HEK293 (cell line): ENCODE measurements around the gene SLC9C2.

Experiments used
- CTCF ChIA-PET: fragments of 350-600 bp; formaldehyde crosslinking; extraction: SDS; loops from one replicate; lab custom pipeline; 2021; ENCODE audit warnings: antibody characterized with exemption; lab: Yijun Ruan, JAX
- POLR2A ChIA-PET: fragments of 300-600 bp; formaldehyde crosslinking; extraction: SDS; loops from one replicate; lab custom pipeline; 2020; ENCODE audit warnings: antibody characterized with exemption, inconsistent platforms; lab: Yijun Ruan, JAX
- H3K27ac ChIP-seq: fragments of 200-500 bp; sonication (Bioruptor generic); 2 replicates; pipeline ENCODE4 v1.5.1; 2014; ENCODE audit warnings: low read depth, low read length, control low read depth, inconsistent platforms; ENCODE audit errors: extremely low read depth
- H3K36me3 ChIP-seq, 2 experiments: fragments of 200-500 bp in 1 of 2; sonication (Bioruptor generic) in 1 of 2; 1 replicate in 1 of 2; 2 replicates in 1 of 2; pipeline ENCODE4 v1.5.1; 2014 to 2017; ENCODE audit warnings: inconsistent platforms in 2 of 2, low read length in 2 of 2; ENCODE audit not compliant: control insufficient read depth in 2 of 2, insufficient read depth in 1 of 2
- H3K4me1 ChIP-seq: fragments of 200-500 bp; sonication (Bioruptor generic); 2 replicates; pipeline ENCODE4 v1.5.1; 2014; ENCODE audit warnings: mild to moderate bottlenecking, low read length, inconsistent platforms; ENCODE audit not compliant: control insufficient read depth, insufficient read depth
- H3K4me3 ChIP-seq: 2 replicates; pipeline ENCODE4 v1.5.1; 2011; ENCODE audit warnings: low read depth, mild to moderate bottlenecking, control low read depth, low read length, moderate library complexity
- H3K9me3 ChIP-seq: fragments of 200-500 bp; sonication (Bioruptor generic); 2 replicates; pipeline ENCODE4 v1.5.1; 2014; ENCODE audit warnings: low read depth, low read length, inconsistent platforms; ENCODE audit not compliant: control insufficient read depth, insufficient read depth
- CTCF ChIP-seq: fragments of 450-650 bp; formaldehyde crosslinking; IDR thresholded peaks from 2 replicates; pipeline ENCODE4 v1.5.1; 2016; ENCODE audit warnings: missing biosample characterization, missing genetic modification characterization
- HOXD13 ChIP-seq: sonication (generic); formaldehyde crosslinking; IDR thresholded peaks from 2 replicates; pipeline ENCODE4 v1.8.0; 2022; ENCODE audit warnings: missing genetic modification reagents, borderline replicate concordance
- IKZF3 ChIP-seq: fragments of 450-650 bp; IDR thresholded peaks from 2 replicates; pipeline ENCODE4 v1.5.0; 2018; ENCODE audit warnings: missing biosample characterization, mild to moderate bottlenecking, missing genetic modification characterization, moderate library complexity
- KLF10 ChIP-seq: fragments of 450-650 bp; IDR thresholded peaks from 2 replicates; pipeline ENCODE4 v1.5.1; 2018; ENCODE audit warnings: missing biosample characterization, mild to moderate bottlenecking, missing genetic modification characterization
- KLF7 ChIP-seq: fragments of 450-650 bp; formaldehyde crosslinking; IDR thresholded peaks from 2 replicates; pipeline ENCODE4 v1.5.1; 2016; ENCODE audit warnings: missing biosample characterization, missing genetic modification characterization, borderline replicate concordance
- MYNN ChIP-seq: fragments of 450-650 bp; formaldehyde crosslinking; IDR thresholded peaks from 2 replicates; pipeline ENCODE4 v1.5.1; 2016; ENCODE audit warnings: missing biosample characterization, missing genetic modification characterization, borderline replicate concordance
- PBX3 ChIP-seq: sonication (generic); formaldehyde crosslinking; IDR thresholded peaks from 2 replicates; pipeline ENCODE4 v1.8.1; 2022; ENCODE audit warnings: mild to moderate bottlenecking, moderate library complexity, missing genetic modification reagents
- RBAK ChIP-seq: fragments of 450-650 bp; formaldehyde crosslinking; IDR thresholded peaks from 2 replicates; pipeline ENCODE4 v1.5.1; 2016; ENCODE audit warnings: missing biosample characterization, missing genetic modification characterization
- SP3 ChIP-seq: fragments of 450-650 bp; formaldehyde crosslinking; IDR thresholded peaks from 2 replicates; pipeline ENCODE4 v1.5.1; 2016; ENCODE audit warnings: missing biosample characterization, missing genetic modification characterization
- YY2 ChIP-seq: fragments of 450-650 bp; formaldehyde crosslinking; IDR thresholded peaks from 2 replicates; pipeline ENCODE4 v1.5.1; 2016; ENCODE audit warnings: missing biosample characterization, missing genetic modification characterization
- ZBTB21 ChIP-seq: fragments of 450-650 bp; formaldehyde crosslinking; IDR thresholded peaks from 2 replicates; pipeline ENCODE4 v1.5.1; 2017; ENCODE audit warnings: missing biosample characterization, missing genetic modification characterization
- ZEB2 ChIP-seq: fragments of 450-650 bp; formaldehyde crosslinking; IDR thresholded peaks from 2 replicates; pipeline ENCODE4 v1.5.1; 2016; ENCODE audit warnings: missing biosample characterization, missing genetic modification characterization
- ZIC2 ChIP-seq: fragments of 450-650 bp; formaldehyde crosslinking; IDR thresholded peaks from 2 replicates; pipeline ENCODE4 v1.5.1; 2016; ENCODE audit warnings: missing biosample characterization, missing genetic modification characterization
- ZNF10 ChIP-seq: fragments of 450-650 bp; formaldehyde crosslinking; IDR thresholded peaks from 2 replicates; pipeline ENCODE4 v1.5.1; 2017; ENCODE audit warnings: missing biosample characterization, missing genetic modification characterization
- ZNF221 ChIP-seq: fragments of 450-650 bp; formaldehyde crosslinking; IDR thresholded peaks from 2 replicates; pipeline ENCODE4 v1.5.1; 2017; ENCODE audit warnings: missing biosample characterization, missing genetic modification characterization, borderline replicate concordance
- ZNF280C ChIP-seq: fragments of 450-650 bp; formaldehyde crosslinking; IDR thresholded peaks from 2 replicates; pipeline ENCODE4 v1.5.1; 2016; ENCODE audit warnings: missing biosample characterization, missing genetic modification characterization
- ZNF362 ChIP-seq: fragments of 450-650 bp; formaldehyde crosslinking; IDR thresholded peaks from 2 replicates; pipeline ENCODE4 v1.5.1; 2016; ENCODE audit warnings: missing biosample characterization, missing genetic modification characterization
- ZNF426 ChIP-seq: fragments of 450-650 bp; formaldehyde crosslinking; IDR thresholded peaks from 2 replicates; pipeline ENCODE4 v1.5.1; 2017; ENCODE audit warnings: missing biosample characterization, missing genetic modification characterization, mild to moderate bottlenecking, inconsistent platforms, moderate library complexity
- ZNF449 ChIP-seq: fragments of 450-650 bp; formaldehyde crosslinking; IDR thresholded peaks from 2 replicates; pipeline ENCODE4 v1.5.1; 2017; ENCODE audit warnings: missing biosample characterization, mild to moderate bottlenecking, missing genetic modification characterization, moderate library complexity
- ZSCAN16 ChIP-seq: fragments of 450-650 bp; formaldehyde crosslinking; IDR thresholded peaks from 2 replicates; pipeline ENCODE4 v1.5.1; 2016; ENCODE audit warnings: missing biosample characterization, missing genetic modification characterization
- ZSCAN30 ChIP-seq: fragments of 450-650 bp; IDR thresholded peaks from 2 replicates; pipeline ENCODE4 v1.5.1; 2018; ENCODE audit warnings: missing biosample characterization, mild to moderate bottlenecking, missing genetic modification characterization, moderate library complexity
- ZXDB ChIP-seq: fragments of 450-650 bp; formaldehyde crosslinking; IDR thresholded peaks from 2 replicates; pipeline ENCODE4 v1.5.1; 2016; ENCODE audit warnings: missing biosample characterization, missing genetic modification characterization

The SLC9C2 gene

GRCh38 chr1:173590557-173590956, 12.3 kb downstream of the SLC9C2 start:
- TF ChIP-seq ZNF221 (tag by site-specific recombination) = no peak
- no peak for TF ChIP-seq ZNF426
- TF ChIP-seq ZNF449 = no peak
- no peak for TF ChIP-seq SP3 (tag by site-specific recombination)
- TF ChIP-seq IKZF3 (tag by site-specific recombination) = no peak
- no peak for TF ChIP-seq KLF10 (tag by site-specific recombination)
- no peak for TF ChIP-seq YY2 (tag by site-specific recombination)
- no peak for TF ChIP-seq HOXD13 (CRISPR knock-in tag)
- TF ChIP-seq RBAK (tag by site-specific recombination) = no peak
- TF ChIP-seq ZIC2 (tag by site-specific recombination) = no peak
- no peak for TF ChIP-seq PBX3
- TF ChIP-seq ZSCAN16 = no peak
- no peak for TF ChIP-seq CTCF (tag by site-specific recombination)
- TF ChIP-seq ZSCAN30 (tag by site-specific recombination) = no peak
- TF ChIP-seq ZNF10 (tag by site-specific recombination) = no peak
- no peak for TF ChIP-seq ZEB2
- no peak for TF ChIP-seq MYNN
- Histone ChIP-seq H3K4me1 (no peaks in the 10 kb centered on the region), H3K27ac (no peak overlapping the region), H3K4me3 (no peak overlapping the region), H3K36me3 (no peaks in the 10 kb centered on the region), H3K9me3 (no peaks in the 10 kb centered on the region)
- POLR2A ChIA-PET = no interaction called here
- CTCF ChIA-PET = no interaction called here

- no peaks in the 10 kb centered on the region for H3K4me1 ChIP-seq
- CTCF ChIA-PET = interaction anchor here (0.7 kb wide), 1 partner anchor 115 kb away, joined by 3 read pairs; no protein-coding TSS in a partner anchor
- TF ChIP-seq ZBTB21 (tag by site-specific recombination) = no peak
- no peak for TF ChIP-seq KLF7 (tag by site-specific recombination)
- TF ChIP-seq ZNF280C (tag by site-specific recombination) = no peak
- TF ChIP-seq ZXDB (tag by site-specific recombination) = no peak
- TF ChIP-seq ZNF362 (tag by site-specific recombination) = no peak
- H3K36me3 ChIP-seq = no peaks in the 10 kb centered on the region
- no peak overlapping the region for H3K4me3 ChIP-seq
- no peaks in the 10 kb centered on the region for H3K9me3 ChIP-seq
- POLR2A ChIA-PET = no interaction called here
- H3K27ac ChIP-seq = no peak overlapping the region
Observed at GRCh38 chr1:173581383-173582079, 21.3 kb downstream of the SLC9C2 start.
